Colonic mucosa (tissue), 4 donors: ENCODE results near the gene CD302. TPM values are rescaled to one million over a fixed set of nuclear protein-coding genes. Genes with fewer than 3 reads are reported as not detected.
"Not testable (repeated sequence)": the region's sequence is repeated elsewhere in the genome, so short reads cannot be mapped to it uniquely, and the experiment has no call there.

Experiments used
- DNase-seq: peaks from one replicate; pipeline ENCODE4 v3.0.0-alpha.2; 2020
- H3K27ac ChIP-seq: fragments of 200-600 bp; one replicate; pipeline ENCODE4 v1.8.0; 2021
- H3K27me3 ChIP-seq: fragments of 200-600 bp; one replicate; pipeline ENCODE4 v1.8.0; 2021
- H3K36me3 ChIP-seq: fragments of 200-600 bp; one replicate; pipeline ENCODE4 v1.8.0; 2021
- H3K4me1 ChIP-seq: fragments of 200-600 bp; one replicate; pipeline ENCODE4 v1.8.0; 2021; ENCODE audit warnings: mild to moderate bottlenecking
- H3K4me3 ChIP-seq: fragments of 200-600 bp; one replicate; pipeline ENCODE4 v1.8.0; 2021
- H3K9ac ChIP-seq, 2 donors: one replicate each; pipeline ENCODE4 v1.7.0; 2013; ENCODE audit warnings: control low read depth in 2 of 2, low read depth in 2 of 2, low read length in 2 of 2
- H3K9me3 ChIP-seq: fragments of 200-600 bp; one replicate; pipeline ENCODE4 v1.8.0; 2021
- intact Hi-C: fragments of 100-400 bp; cut with DNase I; formaldehyde crosslinking; loops from one replicate; pipeline ENCODE4 v1.14.1; 2022
- total RNA-seq, 2 donors: library from RNA; stranded (reverse); fragmentation: NEBNext Ultra II Directional in 1 of 2; extraction: Animal tissue kit (Norgen Biotek cat#: 25700) in 1 of 2; gene quantifications; one replicate each; pipeline ENCODE4 v1.2.1, GENCODE V29; 2021
- TF ChIP-seq, protein P1 (sequence below): fragments of 200-600 bp; IDR thresholded peaks from one replicate; pipeline ENCODE4 v1.8.0; 2022; ENCODE audit warnings: antibody characterized with exemption, mild to moderate bottlenecking
- donor health status: healthy.
- donor health status: DM: no; HTN: no; CAD: no.
- donor health status: DM: no; HTN: no; CAD: no.

The CD302 gene
- total RNA-seq, 2 donors from 2014 or later, result 8.5 to 15.1 TPM

DNA sequence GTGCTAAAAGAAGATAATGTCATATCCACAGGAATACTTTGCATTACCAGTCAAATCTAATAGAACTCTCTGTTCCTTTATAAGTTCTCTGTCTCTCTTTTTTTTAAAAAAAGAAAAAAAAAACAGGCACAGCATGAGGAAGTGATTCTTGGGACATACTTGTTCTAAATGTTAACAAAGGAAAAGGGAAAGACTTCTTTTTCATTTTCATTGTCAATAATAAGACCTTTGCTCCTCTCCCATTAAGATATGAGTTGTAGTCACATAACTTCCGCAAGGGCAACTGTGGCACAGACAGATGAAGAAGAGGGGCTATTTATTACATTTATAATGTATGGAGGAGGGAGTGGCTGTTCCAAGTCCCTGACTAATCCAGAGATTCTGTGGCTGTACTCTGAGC, 4.7 kb downstream of the CD302 start:
- intact Hi-C loops, result no loop called here
- no peak for DNase-seq
- H3K27ac ChIP-seq, result no peak overlapping the region

DNA sequence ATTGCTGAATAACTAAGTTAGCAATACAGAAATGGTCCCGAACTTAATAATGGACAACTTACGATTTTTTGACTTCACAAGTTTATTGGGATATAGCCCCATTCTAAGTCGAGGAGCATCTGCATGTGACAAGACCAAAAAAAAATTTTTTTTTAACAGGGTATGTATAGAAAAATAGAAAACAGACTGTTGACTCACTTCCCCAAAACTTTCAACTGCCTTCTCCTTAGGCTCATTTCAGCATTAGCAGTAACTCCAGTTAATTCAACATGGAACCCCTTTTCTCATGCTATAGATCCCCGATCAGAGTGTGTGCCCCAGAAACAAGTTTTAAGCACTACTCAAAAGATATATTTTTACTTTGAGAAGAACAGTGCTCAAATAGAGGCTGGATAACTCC, 5.4 kb downstream of the CD302 start:
- Histone ChIP-seq H3K4me1 (no peaks in the 10 kb centered on the region), H3K27ac (no peak overlapping the region), H3K27me3 (no peaks in the 10 kb centered on the region), H3K9me3 (no peaks in the 10 kb centered on the region), H3K36me3 (no peaks in the 10 kb centered on the region), H3K4me3 (no peak overlapping the region), H3K9ac (no peak overlapping the region)
- no peak for DNase-seq
- TF ChIP-seq, protein P1, sequence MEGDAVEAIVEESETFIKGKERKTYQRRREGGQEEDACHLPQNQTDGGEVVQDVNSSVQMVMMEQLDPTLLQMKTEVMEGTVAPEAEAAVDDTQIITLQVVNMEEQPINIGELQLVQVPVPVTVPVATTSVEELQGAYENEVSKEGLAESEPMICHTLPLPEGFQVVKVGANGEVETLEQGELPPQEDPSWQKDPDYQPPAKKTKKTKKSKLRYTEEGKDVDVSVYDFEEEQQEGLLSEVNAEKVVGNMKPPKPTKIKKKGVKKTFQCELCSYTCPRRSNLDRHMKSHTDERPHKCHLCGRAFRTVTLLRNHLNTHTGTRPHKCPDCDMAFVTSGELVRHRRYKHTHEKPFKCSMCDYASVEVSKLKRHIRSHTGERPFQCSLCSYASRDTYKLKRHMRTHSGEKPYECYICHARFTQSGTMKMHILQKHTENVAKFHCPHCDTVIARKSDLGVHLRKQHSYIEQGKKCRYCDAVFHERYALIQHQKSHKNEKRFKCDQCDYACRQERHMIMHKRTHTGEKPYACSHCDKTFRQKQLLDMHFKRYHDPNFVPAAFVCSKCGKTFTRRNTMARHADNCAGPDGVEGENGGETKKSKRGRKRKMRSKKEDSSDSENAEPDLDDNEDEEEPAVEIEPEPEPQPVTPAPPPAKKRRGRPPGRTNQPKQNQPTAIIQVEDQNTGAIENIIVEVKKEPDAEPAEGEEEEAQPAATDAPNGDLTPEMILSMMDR, result no peak
- intact Hi-C loops, result no loop called here

More for the DNA sequence above, 4.7 kb downstream of the CD302 start:
- no peaks in the 10 kb centered on the region for H3K9me3 ChIP-seq
- no peak overlapping the region for H3K9ac ChIP-seq
- TF ChIP-seq, protein P1, result no peak
- no peak overlapping the region for H3K4me3 ChIP-seq
- H3K36me3 ChIP-seq, result no peaks in the 10 kb centered on the region
- H3K27me3 ChIP-seq, result no peaks in the 10 kb centered on the region
- H3K4me1 ChIP-seq, result no peaks in the 10 kb centered on the region

DNA sequence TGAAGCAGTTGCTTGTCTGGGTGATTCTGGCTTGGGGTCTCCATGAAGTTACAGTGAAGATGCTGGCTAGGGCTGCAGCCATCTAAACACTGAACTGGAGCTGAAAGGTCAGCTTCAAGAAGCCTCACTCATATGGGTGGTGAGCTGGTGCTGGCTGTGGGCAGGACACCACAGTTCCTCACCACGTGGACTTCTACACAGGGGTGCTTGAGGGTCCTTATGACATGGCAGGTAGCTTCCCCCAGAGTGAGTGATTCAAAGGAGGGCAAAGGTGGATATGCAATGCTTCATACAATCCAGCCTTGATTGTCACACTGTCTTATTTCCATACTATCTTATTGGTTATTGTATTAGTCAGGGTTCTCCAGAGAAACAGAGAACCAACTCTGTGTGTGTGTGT, 6.0 kb downstream of the CD302 start:
- H3K9ac ChIP-seq, result no peak overlapping the region
- H3K27me3 ChIP-seq, result no peaks in the 10 kb centered on the region
- no peak for DNase-seq
- H3K4me3 ChIP-seq, result no peak overlapping the region
- H3K27ac ChIP-seq, result no peak overlapping the region
- TF ChIP-seq, protein P1, result no peak
- H3K4me1 ChIP-seq, result no peaks in the 10 kb centered on the region
- H3K36me3 ChIP-seq, result no peaks in the 10 kb centered on the region
- no peaks in the 10 kb centered on the region for H3K9me3 ChIP-seq
- intact Hi-C loops, result no loop called here

DNA sequence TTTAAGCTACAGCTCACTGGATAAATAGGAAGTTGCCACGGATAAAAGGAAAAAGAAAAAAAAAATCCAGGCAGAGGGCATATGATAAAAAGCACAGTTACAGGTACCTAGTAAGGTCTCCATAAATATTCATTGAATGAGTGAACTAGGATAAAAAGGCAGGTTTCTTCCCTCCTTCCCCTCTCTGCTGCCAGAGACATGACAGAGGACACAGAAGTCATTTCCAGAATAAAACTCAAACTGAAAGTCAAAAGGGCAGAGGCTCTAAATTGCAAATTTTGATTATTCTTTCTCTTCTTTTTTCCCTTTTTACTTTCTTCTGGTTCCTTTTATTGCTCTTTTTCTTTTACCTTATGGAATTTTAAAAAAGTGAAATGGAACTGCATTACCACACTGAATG, 7.7 kb downstream of the CD302 start:
- TF ChIP-seq, protein P1, result no peak
- Histone ChIP-seq H3K4me1 (no peaks in the 10 kb centered on the region), H3K36me3 (no peaks in the 10 kb centered on the region), H3K27me3 (no peaks in the 10 kb centered on the region), H3K9me3 (no peaks in the 10 kb centered on the region), H3K9ac (no peak overlapping the region), H3K27ac (no peak overlapping the region), H3K4me3 (no peak overlapping the region)
- intact Hi-C loops, result no loop called here
- no peak for DNase-seq

DNA sequence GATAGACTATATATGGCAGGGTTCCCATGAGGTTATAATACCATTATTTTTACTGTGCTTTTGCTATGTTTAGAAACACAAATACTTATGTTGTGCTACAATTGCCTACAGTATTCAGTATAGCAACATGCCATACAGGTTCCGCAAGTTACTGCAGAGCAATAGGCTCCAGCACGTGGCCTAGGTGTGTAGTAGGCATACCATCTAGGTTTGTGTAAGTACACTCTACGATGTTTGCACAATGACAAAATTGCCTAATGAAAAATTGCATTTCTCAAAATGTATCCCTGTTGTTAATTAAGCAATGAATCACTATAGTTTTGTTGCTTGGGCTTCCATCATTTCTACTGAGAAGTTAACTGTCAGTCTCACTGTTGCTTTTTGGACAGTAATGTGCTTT, 9.8 kb downstream of the CD302 start:
- intact Hi-C loops, result no loop called here

DNA sequence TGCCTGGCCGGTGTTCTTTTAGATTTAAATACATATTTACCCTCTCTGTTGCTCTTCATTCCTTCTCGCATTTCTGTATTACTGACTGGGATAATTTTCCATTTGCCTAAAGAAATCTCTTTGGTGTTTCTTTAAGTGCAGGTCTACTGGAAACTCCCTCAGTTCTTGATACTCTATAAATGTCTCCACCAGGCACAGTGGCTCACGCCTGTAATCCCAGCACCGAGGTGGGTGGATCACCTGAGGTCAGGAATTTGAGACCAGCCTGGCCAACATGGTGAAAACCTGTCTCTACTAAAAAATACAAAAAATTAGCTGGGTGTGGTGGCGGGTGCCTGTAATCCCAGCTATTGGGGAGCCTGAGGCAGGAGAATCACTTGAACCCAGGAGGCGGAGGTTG, 10.4 kb downstream of the CD302 start:
- H3K27ac ChIP-seq, H3K27me3 ChIP-seq, H3K36me3 ChIP-seq, H3K4me1 ChIP-seq, H3K9me3 ChIP-seq, H3K4me3 ChIP-seq, intact Hi-C loops, H3K9ac ChIP-seq, DNase-seq: not testable (repeated sequence)

More for the DNA sequence above, 9.8 kb downstream of the CD302 start:
- Histone ChIP-seq H3K4me3 (no peak overlapping the region), H3K9ac (no peak overlapping the region), H3K4me1 (no peaks in the 10 kb centered on the region), H3K9me3 (no peaks in the 10 kb centered on the region), H3K27me3 (no peaks in the 10 kb centered on the region), H3K27ac (no peak overlapping the region), H3K36me3 (no peaks in the 10 kb centered on the region)
- TF ChIP-seq, protein P1, result no peak
- peak; percentile 68 for DNase-seq
